C4-2B (cell line): ENCODE measurements around the gene SATL1.
A peak's percentile ranks its signal among the peaks of the same experiment; 100 is the strongest.

Source experiments
- CTCF ChIP-seq: fragments of 450-650 bp; conservative IDR thresholded peaks from 2 replicates; pipeline ENCODE4 v1.5.1; 2017; ENCODE audit warnings: mild to moderate bottlenecking
- ZFX ChIP-seq: fragments of 450-650 bp; IDR thresholded peaks from 2 replicates; pipeline ENCODE4 v1.6.1; 2017

GRCh38 chrX:85111347-85111746, 132.2 kb downstream of the SATL1 start:
- TF ChIP-seq CTCF (peak; percentile 79), ZFX (no peak)
